Psoas muscle (tissue), 8 donors: Measurements from ENCODE around the gene REC114. TPM values are rescaled to one million over a fixed set of nuclear protein-coding genes. Genes with fewer than 3 reads are reported as not detected.
"Not testable (repeated sequence)": the region's sequence is repeated elsewhere in the genome, so short reads cannot be mapped to it uniquely, and the experiment has no call there.

Source experiments
- ATAC-seq, 4 donors: fragments of 200-7000 bp; cut with Tn5 transposase; one replicate each; pipeline ENCODE4 v1.9.1; 2020; ENCODE audit warnings: moderate library complexity in 3 of 4, mild to moderate bottlenecking in 2 of 4
- DNase-seq, 2 donors: peaks; one replicate each; pipeline ENCODE4 v3.0.0-alpha.2; 2020
- H3K27ac ChIP-seq: fragments of 200-600 bp; one replicate; pipeline ENCODE4 v1.8.0; 2022
- H3K27me3 ChIP-seq, 3 donors: fragments of 200-600 bp in 1 of 3; one replicate each; pipeline versions ENCODE4 v1.6.1 to v1.8.0; 2013 to 2022; ENCODE audit warnings: low read length in 2 of 3, mild to moderate bottlenecking in 2 of 3, moderate library complexity in 1 of 3; ENCODE audit not compliant: insufficient read depth in 3 of 3
- H3K36me3 ChIP-seq, 2 donors: fragments of 200-600 bp in 1 of 2; one replicate each; pipeline versions ENCODE4 v1.6.1 to v1.8.0; 2013 to 2022; ENCODE audit warnings: low read depth in 1 of 2, mild to moderate bottlenecking in 1 of 2, moderate library complexity in 1 of 2; ENCODE audit not compliant: insufficient read depth in 1 of 2
- H3K4me1 ChIP-seq: fragments of 200-600 bp; one replicate; pipeline ENCODE4 v1.8.0; 2022
- H3K4me3 ChIP-seq: fragments of 200-600 bp; one replicate; pipeline ENCODE4 v1.8.0; 2022; ENCODE audit warnings: mild to moderate bottlenecking
- H3K9me3 ChIP-seq: fragments of 200-600 bp; one replicate; pipeline ENCODE4 v1.8.0; 2022
- WGBS, 3 donors: extraction: QIAGEN DNeasy Blood & Tissue Kit; methylation state at CpG; one replicate each; pipeline versions ENCODE4 v1.1.6 to v1.1.7; 2013; 5-methylcytosine and 5-hydroxymethylcytosine counted together
- intact Hi-C, 2 donors: fragments of 100-400 bp; cut with DNase I; formaldehyde crosslinking; loops; one replicate each; pipeline versions ENCODE4 v1.11.0 to v1.14.2; 2022
- polyA plus RNA-seq, 3 donors: library from polyadenylated mRNA; stranded (reverse); fragments of 200-250 nt; gene quantifications; one replicate each; pipeline ENCODE4 v1.2.3, GENCODE V29; 2013
- total RNA-seq, 4 donors: library from RNA; stranded (reverse); fragmentation: NEBNext Ultra II Directional in 2 of 4; extraction: Animal tissue kit (Norgen Biotek cat#: 25700) in 2 of 4; gene quantifications; one replicate each; pipeline versions ENCODE4 v1.2.1 to v1.2.4, GENCODE V29; 2021 to 2023
- TF ChIP-seq, protein P1 (sequence below): fragments of 200-600 bp; IDR thresholded peaks from one replicate; pipeline ENCODE4 v1.8.0; 2022; ENCODE audit warnings: antibody characterized with exemption
- donor health status: healthy with polysubstance abuse.
- donor health status: DM: no; HTN: no; CAD: no; lungs with moderate emphysema.
- donor health status: Bipolar disorder and iron deficiency.
- donor health status: healthy.
- donor health status: DM: yes; HTN: yes; CAD: no.
- donor health status: DM: no; HTN: no; CAD: no.
- donor health status: DM: no; HTN: no; CAD: no.
- donor health status: DM: yes; HTN: yes; CAD: no.

Gene REC114
- total and polyA plus RNA-seq, 7 donors: not detected

DNA sequence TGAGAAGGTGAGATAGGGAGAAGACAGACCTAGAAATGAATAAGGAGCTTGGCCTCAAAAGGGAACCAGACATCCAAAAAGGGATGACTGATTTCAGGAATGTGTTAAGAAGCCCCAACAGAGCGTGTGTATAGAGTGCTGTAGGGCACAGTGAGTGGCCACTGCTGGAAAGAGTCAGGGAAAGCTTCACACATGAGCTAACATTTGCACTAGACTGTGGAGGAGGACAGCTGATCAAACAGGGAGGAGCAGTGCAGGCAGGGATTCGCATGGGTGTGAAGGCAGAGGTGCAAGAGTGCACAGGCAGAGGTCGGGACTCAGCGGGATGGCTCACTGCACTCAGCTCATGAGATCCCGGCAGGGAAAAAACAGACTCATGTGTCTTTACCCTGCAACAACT lies 128.4 kb downstream of the REC114 start:
- TF ChIP-seq, protein P1, sequence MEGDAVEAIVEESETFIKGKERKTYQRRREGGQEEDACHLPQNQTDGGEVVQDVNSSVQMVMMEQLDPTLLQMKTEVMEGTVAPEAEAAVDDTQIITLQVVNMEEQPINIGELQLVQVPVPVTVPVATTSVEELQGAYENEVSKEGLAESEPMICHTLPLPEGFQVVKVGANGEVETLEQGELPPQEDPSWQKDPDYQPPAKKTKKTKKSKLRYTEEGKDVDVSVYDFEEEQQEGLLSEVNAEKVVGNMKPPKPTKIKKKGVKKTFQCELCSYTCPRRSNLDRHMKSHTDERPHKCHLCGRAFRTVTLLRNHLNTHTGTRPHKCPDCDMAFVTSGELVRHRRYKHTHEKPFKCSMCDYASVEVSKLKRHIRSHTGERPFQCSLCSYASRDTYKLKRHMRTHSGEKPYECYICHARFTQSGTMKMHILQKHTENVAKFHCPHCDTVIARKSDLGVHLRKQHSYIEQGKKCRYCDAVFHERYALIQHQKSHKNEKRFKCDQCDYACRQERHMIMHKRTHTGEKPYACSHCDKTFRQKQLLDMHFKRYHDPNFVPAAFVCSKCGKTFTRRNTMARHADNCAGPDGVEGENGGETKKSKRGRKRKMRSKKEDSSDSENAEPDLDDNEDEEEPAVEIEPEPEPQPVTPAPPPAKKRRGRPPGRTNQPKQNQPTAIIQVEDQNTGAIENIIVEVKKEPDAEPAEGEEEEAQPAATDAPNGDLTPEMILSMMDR: no peak
- H3K27ac ChIP-seq: no peak overlapping the region
- H3K9me3 ChIP-seq: no peaks in the 10 kb centered on the region
- no peaks in the 10 kb centered on the region for H3K27me3 ChIP-seq
- intact Hi-C loops: no loop called here
- no peak for DNase-seq
- WGBS, 3 donors: 81 to 87% (median 86%) methylated on average over 5 of the region's 5 CpGs
- H3K4me3 ChIP-seq: no peak overlapping the region
- no peaks in the 10 kb centered on the region for H3K4me1 ChIP-seq
- no peak for ATAC-seq
- H3K36me3 ChIP-seq: peaks cover 5 to 76% of the 10 kb centered on the region in 2 donors

DNA sequence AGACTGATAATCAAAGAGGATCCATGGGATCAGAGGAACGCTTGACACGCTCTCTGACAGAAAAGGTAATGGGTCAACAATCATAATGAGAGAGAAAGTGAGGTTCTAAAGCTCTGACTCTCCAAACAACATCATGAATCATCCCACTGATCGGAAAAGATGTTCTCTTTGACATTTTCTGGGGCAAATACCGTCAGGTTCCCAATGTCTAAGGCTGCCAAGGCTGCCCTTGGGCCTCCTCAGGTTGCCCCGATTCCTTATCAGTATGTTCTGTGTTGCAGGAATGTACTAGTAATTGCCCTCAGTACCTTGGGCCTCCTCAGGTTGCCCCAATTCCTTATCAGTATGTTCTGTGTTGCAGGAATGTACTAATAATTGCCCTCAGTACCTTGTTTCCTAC lies 129.3 kb downstream of the REC114 start:
- WGBS, 3 donors: 80 to 86% (median 84%) methylated on average over 5 of the region's 5 CpGs
- DNase-seq: no peak
- Histone ChIP-seq H3K4me3 (no peak overlapping the region), H3K27ac (no peak overlapping the region), H3K4me1 (no peaks in the 10 kb centered on the region), H3K9me3 (no peaks in the 10 kb centered on the region), H3K36me3 (peaks cover 5 to 69% of the 10 kb centered on the region in 2 donors), H3K27me3 (no peaks in the 10 kb centered on the region)
- intact Hi-C loops: no loop called here
- ATAC-seq: no peak
- TF ChIP-seq, protein P1: no peak

- TF ChIP-seq, protein P1: no peak
- ATAC-seq: no peak
- 42 to 72% (median 62%) methylated on average over 1 of the region's 1 CpG for WGBS, 3 donors
These were observed 130.1 kb downstream of the REC114 start for GRCh38 chr15:73573037-73573436.

GRCh38 chr15:73573572-73573971 lies 130.6 kb downstream of the REC114 start:
- ATAC-seq (peak in 1 of 4 donors; percentile 27), DNase-seq (no peak)
- H3K9me3 ChIP-seq: no peaks in the 10 kb centered on the region
- H3K27me3 ChIP-seq: no peaks in the 10 kb centered on the region
- peaks cover 5 to 64% of the 10 kb centered on the region in 2 donors for H3K36me3 ChIP-seq
- H3K4me3 ChIP-seq: no peak overlapping the region
- no peaks in the 10 kb centered on the region for H3K4me1 ChIP-seq
- 59 to 68% (median 62%) methylated on average over 9 of the region's 9 CpGs for WGBS, 3 donors
- no peak overlapping the region for H3K27ac ChIP-seq
- TF ChIP-seq, protein P1: no peak
- intact Hi-C loops: no loop called here

More at GRCh38 chr15:73573037-73573436, 130.1 kb downstream of the REC114 start:
- no peak overlapping the region for H3K4me3 ChIP-seq
- no peaks in the 10 kb centered on the region for H3K27me3 ChIP-seq
- intact Hi-C loops: no loop called here
- no peaks in the 10 kb centered on the region for H3K9me3 ChIP-seq
- no peaks in the 10 kb centered on the region for H3K4me1 ChIP-seq
- DNase-seq: no peak
- peaks cover 5 to 64% of the 10 kb centered on the region in 2 donors for H3K36me3 ChIP-seq
- no peak overlapping the region for H3K27ac ChIP-seq

DNA sequence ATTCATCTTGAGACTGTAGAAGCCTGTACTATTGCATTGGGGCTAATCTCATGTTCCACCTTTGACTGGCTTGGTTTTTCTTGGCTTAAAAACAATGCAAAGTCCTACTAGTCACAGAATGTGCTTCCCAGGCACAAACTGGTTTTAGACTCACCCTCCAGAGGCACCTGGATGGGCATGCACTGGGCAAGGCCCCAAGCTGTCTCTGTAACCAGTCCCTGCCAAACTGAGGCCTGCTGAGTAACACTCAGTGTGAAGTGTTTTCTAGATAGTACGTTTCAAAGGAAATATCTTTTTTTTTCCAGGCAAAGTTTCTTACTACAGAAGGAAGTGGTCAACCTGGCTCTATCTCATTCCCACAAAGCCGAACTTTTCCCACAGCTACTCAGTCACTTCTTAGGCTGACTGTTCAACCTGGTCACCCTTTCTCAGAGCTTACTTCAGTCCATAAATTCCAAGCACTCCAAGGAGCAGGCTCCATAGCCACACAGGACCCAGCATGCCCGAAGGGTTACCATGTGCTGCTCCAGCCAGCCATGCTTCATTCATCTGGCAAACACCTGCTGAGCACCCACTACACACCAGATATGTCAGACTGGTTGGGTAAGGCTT lies 132.8 kb downstream of the REC114 start:
- 61 to 88% (median 82%) methylated on average over 3 of the region's 3 CpGs for WGBS, 3 donors
- H3K27ac ChIP-seq: no peak overlapping the region

GRCh38 chr15:73577593-73577992 lies 134.6 kb downstream of the REC114 start:
- peaks cover 6 to 55% of the 10 kb centered on the region in 2 donors for H3K36me3 ChIP-seq
- intact Hi-C loops, H3K9me3 ChIP-seq, H3K27ac ChIP-seq, H3K4me1 ChIP-seq, H3K4me3 ChIP-seq, H3K27me3 ChIP-seq, DNase-seq, ATAC-seq: not testable (repeated sequence)

More for the DNA sequence above, 132.8 kb downstream of the REC114 start:
- ATAC-seq (peak; percentile 36 to 86 (median 70)), DNase-seq (no peak)
- Histone ChIP-seq H3K4me1 (no peaks in the 10 kb centered on the region), H3K9me3 (no peaks in the 10 kb centered on the region), H3K27me3 (no peaks in the 10 kb centered on the region), H3K36me3 (peaks cover 5 to 53% of the 10 kb centered on the region in 2 donors), H3K4me3 (no peak overlapping the region)
- intact Hi-C loops: no loop called here
- TF ChIP-seq, protein P1: no peak
